Common myeloid progenitor, CD34-positive (primary cell): ENCODE results near the gene RNPC3.
"Not testable (repeated sequence)": the region's sequence is repeated elsewhere in the genome, so short reads cannot be mapped to it uniquely, and the experiment has no call there.

Source experiments
- CTCF ChIA-PET: fragments of 350-600 bp; sonication (Branson Sonifier 250); formaldehyde crosslinking; loops from one replicate; lab custom pipeline; 2021; ENCODE audit warnings: antibody characterized with exemption; lab: Charles Lee
- POLR2A ChIA-PET: fragments of 350-600 bp; sonication (Branson Sonifier 250); formaldehyde crosslinking; loops from one replicate; lab custom pipeline; 2021; ENCODE audit warnings: antibody characterized with exemption; lab: Charles Lee
- DNase-seq, 3 donors: peaks; one replicate each; pipeline versions ENCODE4 v3.0.0 to v3.0.0-alpha.2; 2013
- H3K27ac ChIP-seq, 2 experiments: 1 replicate in 1 of 2; 2 replicates in 1 of 2; pipeline ENCODE4 v1.7.0; 2013; ENCODE audit warnings: inconsistent platforms in 2 of 2, low read length in 2 of 2, mild to moderate bottlenecking in 2 of 2, low read depth in 1 of 2, moderate library complexity in 1 of 2; ENCODE audit not compliant: severe bottlenecking in 2 of 2, insufficient read depth in 1 of 2, poor library complexity in 1 of 2
- H3K27me3 ChIP-seq, 5 experiments: replicated peaks in 2 of 5; 1 replicate in 3 of 5; 2 replicates in 2 of 5; pipeline versions ENCODE4 v1.6.1 to v1.7.0; 2013; ENCODE audit warnings: low read length in 4 of 5, mild to moderate bottlenecking in 2 of 5, moderate library complexity in 2 of 5, inconsistent platforms in 1 of 5; ENCODE audit not compliant: insufficient read depth in 5 of 5, control insufficient read depth in 4 of 5
- H3K36me3 ChIP-seq, 4 experiments: 1 replicate in 2 of 4; 2 replicates in 2 of 4; pipeline versions ENCODE4 v1.6.1 to v1.7.0; 2013; ENCODE audit warnings: low read length in 3 of 4, control low read depth in 1 of 4, mild to moderate bottlenecking in 1 of 4; ENCODE audit not compliant: control insufficient read depth in 4 of 4, insufficient read depth in 4 of 4
- H3K4me1 ChIP-seq, 4 experiments: 1 replicate in 3 of 4; 2 replicates in 1 of 4; pipeline versions ENCODE4 v1.6.1 to v1.7.1; 2013; ENCODE audit warnings: low read length in 3 of 4, mild to moderate bottlenecking in 3 of 4, control low read depth in 1 of 4, inconsistent platforms in 1 of 4, moderate library complexity in 1 of 4; ENCODE audit not compliant: control insufficient read depth in 4 of 4, insufficient read depth in 4 of 4; ENCODE audit errors: control extremely low read depth in 1 of 4
- H3K4me3 ChIP-seq, 7 experiments: 1 replicate in 4 of 7; 2 replicates in 3 of 7; pipeline versions ENCODE4 v1.5.1 to v1.7.0; 2013; ENCODE audit warnings: mild to moderate bottlenecking in 7 of 7, low read length in 6 of 7, moderate library complexity in 6 of 7, inconsistent platforms in 2 of 7, low read depth in 2 of 7, control low read depth in 1 of 7; ENCODE audit not compliant: insufficient read depth in 4 of 7, control insufficient read depth in 1 of 7; ENCODE audit errors: extremely low read depth in 1 of 7
- H3K9me3 ChIP-seq, 5 experiments: 1 replicate in 4 of 5; 2 replicates in 1 of 5; pipeline versions ENCODE4 v1.6.1 to v1.7.1; 2013; ENCODE audit warnings: low read length in 4 of 5, mild to moderate bottlenecking in 2 of 5, inconsistent platforms in 1 of 5, low read depth in 1 of 5, moderate library complexity in 1 of 5; ENCODE audit not compliant: control insufficient read depth in 4 of 5, insufficient read depth in 2 of 5; ENCODE audit errors: control extremely low read depth in 1 of 5
- WGBS: methylation state at CpG from one replicate; pipeline ENCODE4 v1.1.5; 2013; ENCODE audit not compliant: insufficient coverage; 5-methylcytosine and 5-hydroxymethylcytosine counted together

Gene RNPC3

DNA sequence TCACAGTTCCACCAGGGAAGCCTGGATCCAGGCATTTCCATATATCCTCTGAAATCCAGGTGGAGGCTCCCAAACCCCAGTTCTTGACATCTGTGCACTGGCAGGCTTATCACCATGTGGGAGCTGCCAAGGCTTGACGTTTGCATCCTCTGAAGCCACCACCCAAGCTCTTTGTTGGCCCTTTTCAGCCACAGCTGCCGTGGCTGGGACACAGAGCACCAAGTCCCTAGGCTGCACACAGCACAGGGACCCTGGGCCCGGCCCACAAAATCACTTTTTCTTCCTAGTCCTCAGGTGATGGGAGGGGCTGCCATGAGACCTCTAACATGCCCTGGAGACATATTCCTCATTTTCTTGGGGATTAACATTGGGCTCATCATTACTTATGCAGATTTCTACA, 22.3 kb downstream of the RNPC3 start:
- 96% methylated on average over 3 of the region's 3 CpGs for WGBS
- H3K27me3 ChIP-seq = no peaks in the 10 kb centered on the region
- no peak overlapping the region for H3K4me3 ChIP-seq
- ChIA-PET POLR2A (no interaction called here), CTCF (no interaction called here)
- peaks cover 23 to 67% (median 37%) of the 10 kb centered on the region in 4 experiments for H3K36me3 ChIP-seq
- H3K4me1 ChIP-seq = no peaks in the 10 kb centered on the region
- H3K9me3 ChIP-seq = no peaks in the 10 kb centered on the region
- H3K27ac ChIP-seq = no peak overlapping the region
- DNase-seq = no peak

- POLR2A ChIA-PET = no interaction called here
- Histone ChIP-seq H3K4me3 (no peak overlapping the region), H3K9me3 (no peaks in the 10 kb centered on the region), H3K36me3 (peaks cover 0 to 6% (median 0%) of the 10 kb centered on the region in 4 experiments), H3K4me1 (peaks cover 0 to 3% (median 0%) of the 10 kb centered on the region in 4 experiments), H3K27ac (no peak overlapping the region), H3K27me3 (no peaks in the 10 kb centered on the region)
- no peak for DNase-seq
- CTCF ChIA-PET = no interaction called here
Observed at GRCh38 chr1:103560427-103560826, 34.9 kb downstream of the RNPC3 start.

DNA sequence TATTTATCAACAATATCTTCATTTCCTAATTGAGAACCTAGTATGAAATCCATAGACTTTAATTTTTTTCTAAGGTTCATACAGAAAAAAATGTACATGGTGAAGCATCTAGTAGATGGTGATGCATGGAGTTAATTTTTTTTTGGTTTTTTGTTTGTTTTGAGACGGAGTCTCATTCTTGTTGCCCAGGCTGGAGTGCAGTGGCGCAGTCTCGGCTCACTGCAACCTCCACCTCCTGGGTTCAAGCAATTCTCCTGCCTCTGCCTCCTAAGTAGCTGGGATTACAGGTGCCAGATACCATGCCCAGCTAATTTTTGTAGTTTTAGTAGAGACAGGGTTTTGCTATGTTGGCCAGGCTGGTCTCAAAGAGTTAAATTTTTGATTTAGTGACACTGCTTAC, 35.6 kb downstream of the RNPC3 start:
- CTCF ChIA-PET, DNase-seq: not testable (repeated sequence)
- WGBS = 100% methylated on average over 3 of the region's 3 CpGs

DNA sequence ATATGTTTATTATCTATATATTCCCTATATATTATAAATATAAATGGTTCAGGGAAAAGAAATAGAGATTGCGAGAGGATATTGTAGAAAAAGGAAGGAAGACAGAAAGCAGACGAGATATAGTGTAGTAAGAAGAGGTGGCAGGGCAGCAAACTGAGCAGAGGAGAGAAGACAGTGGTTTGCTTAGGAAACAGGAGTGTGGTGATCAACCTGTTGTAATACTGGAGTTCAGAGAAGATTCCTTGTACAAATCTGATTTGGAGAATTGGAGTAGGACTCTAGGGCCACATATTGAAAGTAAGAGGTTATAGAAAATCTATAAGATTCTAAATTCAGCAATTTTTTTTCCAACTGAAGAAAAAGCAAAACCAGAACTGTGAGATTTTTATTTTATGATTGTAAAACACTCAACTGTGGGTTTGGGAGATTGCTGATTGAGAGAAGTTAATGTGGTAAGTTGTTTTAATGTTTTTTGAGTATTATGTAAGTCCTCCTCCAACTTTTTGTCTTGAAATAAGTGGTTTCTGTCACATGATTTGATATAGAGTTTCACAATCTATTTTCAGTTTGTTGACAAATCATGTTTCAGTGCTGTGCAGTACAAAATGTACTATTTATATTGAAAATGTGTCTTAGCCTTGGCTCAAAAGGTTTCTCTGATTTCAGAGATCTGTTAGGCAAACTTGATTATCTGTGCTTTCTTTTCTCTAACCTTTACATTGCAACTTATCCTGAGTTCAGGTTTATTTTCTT, 36.3 kb downstream of the RNPC3 start:
- H3K4me1 ChIP-seq = peaks cover 0 to 3% (median 0%) of the 10 kb centered on the region in 4 experiments
- WGBS = 41% methylated on average over 2 of the region's 2 CpGs
- no peaks in the 10 kb centered on the region for H3K36me3 ChIP-seq
- peak in 2 of 3 donors; percentile 4 to 7 for DNase-seq
- no peaks in the 10 kb centered on the region for H3K27me3 ChIP-seq
- no peak overlapping the region for H3K27ac ChIP-seq
- ChIA-PET POLR2A (no interaction called here), CTCF (no interaction called here)
- H3K9me3 ChIP-seq = no peaks in the 10 kb centered on the region
- H3K4me3 ChIP-seq = no peak overlapping the region

More for the DNA sequence above, 35.6 kb downstream of the RNPC3 start:
- H3K27ac ChIP-seq, H3K4me1 ChIP-seq, H3K36me3 ChIP-seq, H3K4me3 ChIP-seq, POLR2A ChIA-PET, H3K9me3 ChIP-seq, H3K27me3 ChIP-seq: not testable (repeated sequence)

DNA sequence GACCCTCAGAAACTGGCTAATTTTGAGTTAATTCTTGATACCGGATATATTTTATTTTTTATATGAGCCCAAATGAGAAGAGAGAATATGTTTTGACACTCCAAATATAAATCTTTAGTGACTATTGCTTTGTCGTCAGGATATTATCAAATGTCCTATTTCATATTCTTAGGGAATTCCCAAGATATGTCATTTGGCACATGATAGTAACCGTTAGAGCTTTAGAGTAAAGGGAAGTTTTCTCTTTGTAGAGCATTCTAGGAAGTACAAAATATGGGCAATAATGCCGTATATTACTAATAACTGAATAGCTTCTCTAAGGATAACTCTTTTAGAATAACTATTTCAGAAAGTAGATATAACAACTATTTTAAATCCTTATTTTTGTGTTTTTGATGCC, 37.6 kb downstream of the RNPC3 start:
- H3K4me3 ChIP-seq = no peak overlapping the region
- no CpG with 5 or more reads among the region's 4 CpGs for WGBS
- CTCF ChIA-PET = no interaction called here
- no peaks in the 10 kb centered on the region for H3K9me3 ChIP-seq
- no peak for DNase-seq
- POLR2A ChIA-PET = no interaction called here
- H3K4me1 ChIP-seq = peaks cover 0 to 3% (median 0%) of the 10 kb centered on the region in 4 experiments
- peaks cover 0 to 3% (median 0%) of the 10 kb centered on the region in 4 experiments for H3K36me3 ChIP-seq
- H3K27me3 ChIP-seq = no peaks in the 10 kb centered on the region
- no peak overlapping the region for H3K27ac ChIP-seq

DNA sequence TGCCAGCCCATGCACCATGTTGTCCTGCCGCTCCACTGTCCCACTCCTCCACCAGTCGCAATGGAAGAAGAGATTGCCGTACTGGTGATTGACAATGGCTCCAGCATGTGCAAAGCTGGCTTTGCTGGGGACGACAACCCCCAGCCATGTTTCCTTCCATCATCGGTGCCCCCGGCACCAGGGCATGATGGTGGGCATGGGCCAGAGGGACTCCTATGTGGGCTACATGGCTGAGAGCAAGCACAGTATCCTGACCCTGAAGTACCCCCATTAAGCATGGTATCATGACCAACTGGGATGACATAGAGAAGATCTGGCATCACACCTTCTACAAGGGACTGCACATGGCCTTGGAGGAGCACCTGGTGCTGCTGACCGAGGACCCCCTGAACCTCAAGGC, 44.0 kb downstream of the RNPC3 start:
- no peaks in the 10 kb centered on the region for H3K4me1 ChIP-seq
- peaks cover 0 to 5% (median 0%) of the 10 kb centered on the region in 5 experiments for H3K9me3 ChIP-seq
- ChIA-PET POLR2A (no interaction called here), CTCF (no interaction called here)
- H3K27me3 ChIP-seq = no peaks in the 10 kb centered on the region
- no peak overlapping the region for H3K27ac ChIP-seq
- DNase-seq = no peak
- peaks cover 0 to 12% (median 3%) of the 10 kb centered on the region in 4 experiments for H3K36me3 ChIP-seq
- no peak overlapping the region for H3K4me3 ChIP-seq
- WGBS = 100% methylated on average over 6 of the region's 7 CpGs

GRCh38 chr1:103571289-103571688, 45.8 kb downstream of the RNPC3 start, which contains the start of gene AMY2B:
Gene AMY2B (plus strand): TSS chr1:103571589. CDS start chr1:103571603, 14 bp downstream.
- H3K27me3 ChIP-seq, H3K27ac ChIP-seq, DNase-seq, H3K4me1 ChIP-seq, H3K4me3 ChIP-seq, CTCF ChIA-PET, POLR2A ChIA-PET, H3K9me3 ChIP-seq: not testable (repeated sequence)
- H3K36me3 ChIP-seq = peaks cover 0 to 12% (median 3%) of the 10 kb centered on the region in 4 experiments
- no CpG with 5 or more reads among the region's 2 CpGs for WGBS
